Activated T-cell treated with anti-CD3 and anti-CD28 coated beads, Interleukin-2, amount 50 U/mL, for 4 hours (primary cell): ENCODE measurements around the gene SH3PXD2B. TPM values are rescaled to one million over a fixed set of nuclear protein-coding genes. Genes with fewer than 3 reads are reported as not detected.

Experiments
- ATAC-seq, 2 donors: fragments of 200-7000 bp; cut with Tn5 transposase; one replicate each; pipeline ENCODE4 v1.10.0; 2021
- DNase-seq: peaks from one replicate; pipeline ENCODE4 v3.0.0-alpha.2; 2020
- H3K27me3 Mint-ChIP-seq: one replicate; pipeline ENCODE4 v1.8.0; 2021; ENCODE audit warnings: low read depth, mixed read lengths
- H3K36me3 Mint-ChIP-seq: one replicate; pipeline ENCODE4 v1.8.0; 2022; ENCODE audit warnings: mixed read lengths; ENCODE audit not compliant: insufficient read depth
- H3K4me1 Mint-ChIP-seq: one replicate; pipeline ENCODE4 v1.8.0; 2021; ENCODE audit warnings: low read depth, mixed read lengths
- H3K4me3 Mint-ChIP-seq: one replicate; pipeline ENCODE4 v1.8.0; 2021; ENCODE audit warnings: mild to moderate bottlenecking, moderate library complexity, mixed read lengths
- H3K9me3 Mint-ChIP-seq: one replicate; pipeline ENCODE4 v1.8.0; 2021; ENCODE audit warnings: mixed read lengths
- total RNA-seq, 3 donors: library from RNA; stranded (reverse); gene quantifications; one replicate each; pipeline ENCODE4 v1.2.1, GENCODE V29; 2021

The SH3PXD2B gene
- total RNA-seq, 3 donors from 2014 or later: 0.21 to 0.96 (median 0.92) TPM

DNA sequence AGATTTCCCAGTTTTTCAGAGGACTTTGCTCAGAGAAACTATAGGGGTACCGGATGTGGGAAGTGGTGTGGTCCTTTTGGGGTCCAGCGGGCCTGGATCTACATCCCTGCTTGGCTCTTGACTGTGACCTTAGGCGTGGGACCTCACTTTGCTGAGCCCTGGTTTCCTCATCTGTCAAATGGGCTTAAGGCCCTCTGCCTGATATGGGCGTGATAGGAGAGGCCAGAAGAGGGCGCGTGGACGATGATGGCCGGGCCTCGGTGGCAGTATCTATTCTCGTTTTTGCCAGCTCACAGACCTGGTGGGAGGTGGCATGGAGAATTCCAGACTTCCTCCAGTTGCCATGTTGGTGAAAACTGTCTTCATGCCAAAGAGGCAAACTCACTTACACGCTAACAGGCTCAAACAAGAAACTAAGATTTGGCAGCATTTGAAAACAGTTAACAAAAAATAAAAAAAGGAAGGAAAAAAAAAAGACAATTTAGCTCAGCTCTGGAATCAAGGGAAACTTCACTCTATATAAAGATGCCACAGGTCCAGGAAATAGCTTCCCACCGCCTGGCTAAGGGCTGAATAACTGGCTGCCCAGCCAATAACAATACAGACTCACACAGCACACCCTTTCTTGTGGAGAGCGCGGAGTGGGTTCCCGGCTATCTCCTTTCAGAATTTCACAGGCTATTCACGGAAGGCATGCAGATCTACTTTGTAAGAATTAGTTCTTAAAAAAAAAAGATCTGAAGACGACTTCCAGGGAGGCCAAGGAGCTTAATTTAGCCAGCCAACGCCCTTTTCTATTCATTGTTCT, 1.7 kb downstream of the SH3PXD2B start:
- DNase-seq (no peak), ATAC-seq (no peak)
- no peaks in the 10 kb centered on the region for H3K36me3 Mint-ChIP-seq
- peaks cover 38% of the 10 kb centered on the region for H3K27me3 Mint-ChIP-seq
- no peaks in the 10 kb centered on the region for H3K9me3 Mint-ChIP-seq
- H3K4me1 Mint-ChIP-seq: peaks cover 18% of the 10 kb centered on the region
- peak overlapping the region; percentile 70 for H3K4me3 Mint-ChIP-seq

DNA sequence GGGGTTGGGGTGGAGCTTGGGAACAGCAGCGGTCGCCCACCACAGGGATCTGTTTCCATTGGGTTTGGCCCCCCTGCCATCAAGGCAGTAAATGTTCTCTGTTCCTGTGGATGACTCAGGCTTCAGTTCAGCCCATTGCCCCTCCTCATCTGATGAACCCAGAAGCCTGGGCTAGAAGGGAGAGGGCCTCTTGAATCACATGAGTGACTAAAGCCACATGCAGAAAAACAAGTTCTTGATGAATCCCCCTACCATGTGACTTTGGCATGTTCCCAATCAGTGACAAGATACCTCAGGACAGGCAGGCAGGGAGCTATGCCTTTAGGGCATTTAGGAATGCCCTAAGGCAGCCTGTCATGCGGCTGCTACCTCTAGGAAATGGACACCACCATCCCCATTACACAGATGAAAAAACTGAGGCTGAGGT, 2.5 kb downstream of the SH3PXD2B start:
- H3K9me3 Mint-ChIP-seq: no peaks in the 10 kb centered on the region
- peaks cover 38% of the 10 kb centered on the region for H3K27me3 Mint-ChIP-seq
- H3K4me3 Mint-ChIP-seq: no peak overlapping the region
- H3K36me3 Mint-ChIP-seq: no peaks in the 10 kb centered on the region
- peak; percentile 16 to 32 for ATAC-seq
- DNase-seq: no peak
- peaks cover 18% of the 10 kb centered on the region for H3K4me1 Mint-ChIP-seq

DNA sequence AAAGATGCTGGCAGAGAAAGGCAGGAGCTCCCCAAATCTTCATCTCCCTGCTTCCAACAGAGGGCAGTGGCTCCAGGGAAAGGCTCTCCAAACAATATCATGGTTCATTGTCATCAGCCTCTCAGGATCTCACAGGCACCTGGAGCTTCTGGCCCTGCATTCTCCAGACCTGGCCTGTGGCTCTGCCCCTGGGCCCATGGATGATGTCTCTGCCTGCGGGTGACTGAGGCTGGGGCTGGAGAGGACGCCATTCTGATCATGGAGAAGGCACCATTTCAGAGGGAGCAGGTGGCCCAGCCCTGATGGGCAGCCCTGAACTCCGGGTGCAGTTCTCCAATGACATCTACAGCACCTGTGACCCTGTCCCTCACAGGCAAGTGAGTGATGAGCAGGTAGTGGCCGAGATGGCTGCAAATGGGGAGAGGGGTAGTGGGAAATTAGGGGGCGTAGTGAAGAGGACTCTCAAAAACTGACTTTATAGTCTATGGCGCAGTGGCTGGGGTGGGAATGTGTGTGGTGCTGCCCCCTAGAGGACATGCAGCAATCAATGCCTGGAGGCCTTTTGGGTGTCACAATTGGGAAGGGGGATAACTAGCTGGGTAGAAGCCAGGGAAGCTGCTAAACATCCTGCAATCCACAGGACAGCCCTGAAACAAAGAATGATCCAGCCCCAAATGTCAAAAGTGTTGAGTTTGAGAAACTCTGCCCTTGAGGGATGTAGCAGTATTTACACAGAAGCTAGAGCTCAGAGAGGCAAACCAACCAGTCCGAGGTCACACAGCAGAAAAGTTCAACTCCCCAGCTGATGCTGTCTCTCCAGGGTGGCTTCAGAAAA, 3.2 kb downstream of the SH3PXD2B start:
- peak in 1 of 2 donors; percentile 38 for ATAC-seq
- H3K27me3 Mint-ChIP-seq: peaks cover 41% of the 10 kb centered on the region
- H3K4me1 Mint-ChIP-seq: peaks cover 18% of the 10 kb centered on the region

DNA sequence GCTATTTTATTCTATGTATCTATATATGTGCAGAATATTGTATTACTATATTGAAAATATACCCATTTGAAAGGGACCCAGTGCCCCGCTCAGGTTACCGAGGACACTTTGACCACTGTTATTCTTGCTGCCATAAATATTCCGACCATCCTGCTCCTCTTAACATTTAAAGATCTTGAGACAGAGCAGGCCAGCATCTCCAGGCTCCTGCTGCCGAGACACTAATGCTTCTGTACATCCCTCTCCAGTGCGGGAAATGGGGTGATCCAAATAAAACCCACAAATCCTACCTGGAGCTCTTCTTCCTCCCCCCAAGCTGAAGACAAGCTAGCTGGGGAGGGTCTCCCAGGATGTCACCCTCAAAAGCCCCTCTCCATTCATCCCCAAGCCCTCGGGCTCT, 3.9 kb downstream of the SH3PXD2B start:
- ATAC-seq (no peak), DNase-seq (no peak)
- H3K36me3 Mint-ChIP-seq: no peaks in the 10 kb centered on the region
- no peak overlapping the region for H3K4me3 Mint-ChIP-seq
- peaks cover 18% of the 10 kb centered on the region for H3K4me1 Mint-ChIP-seq
- H3K27me3 Mint-ChIP-seq: peaks cover 42% of the 10 kb centered on the region
- no peaks in the 10 kb centered on the region for H3K9me3 Mint-ChIP-seq

More for the DNA sequence above, 3.2 kb downstream of the SH3PXD2B start:
- H3K9me3 Mint-ChIP-seq: no peaks in the 10 kb centered on the region
- no peak overlapping the region for H3K4me3 Mint-ChIP-seq
- DNase-seq: no peak
- no peaks in the 10 kb centered on the region for H3K36me3 Mint-ChIP-seq

DNA sequence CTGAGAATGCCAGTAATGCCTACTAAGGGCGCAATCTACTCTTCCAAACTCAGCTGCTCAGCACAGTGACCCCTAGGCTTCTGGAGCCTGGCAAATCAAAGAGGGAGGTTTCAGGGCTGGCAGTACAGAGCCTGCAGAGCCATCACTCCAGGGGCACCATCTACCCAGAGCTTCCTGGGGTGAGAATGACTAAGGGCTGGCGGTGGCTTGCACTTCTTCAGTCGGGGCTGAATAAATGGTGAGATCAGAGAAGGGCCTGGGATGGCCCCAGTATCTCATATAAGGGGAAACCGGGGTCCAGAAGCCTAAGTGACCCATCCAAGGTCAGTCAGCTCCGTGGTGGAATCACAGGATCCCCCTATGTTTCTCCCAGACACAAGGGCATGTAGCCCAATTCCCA, 5.3 kb downstream of the SH3PXD2B start:
- Mint-ChIP-seq H3K4me1 (peaks cover 16% of the 10 kb centered on the region), H3K4me3 (no peak overlapping the region), H3K27me3 (peaks cover 45% of the 10 kb centered on the region), H3K36me3 (no peaks in the 10 kb centered on the region), H3K9me3 (no peaks in the 10 kb centered on the region)
- ATAC-seq (no peak), DNase-seq (no peak)

DNA sequence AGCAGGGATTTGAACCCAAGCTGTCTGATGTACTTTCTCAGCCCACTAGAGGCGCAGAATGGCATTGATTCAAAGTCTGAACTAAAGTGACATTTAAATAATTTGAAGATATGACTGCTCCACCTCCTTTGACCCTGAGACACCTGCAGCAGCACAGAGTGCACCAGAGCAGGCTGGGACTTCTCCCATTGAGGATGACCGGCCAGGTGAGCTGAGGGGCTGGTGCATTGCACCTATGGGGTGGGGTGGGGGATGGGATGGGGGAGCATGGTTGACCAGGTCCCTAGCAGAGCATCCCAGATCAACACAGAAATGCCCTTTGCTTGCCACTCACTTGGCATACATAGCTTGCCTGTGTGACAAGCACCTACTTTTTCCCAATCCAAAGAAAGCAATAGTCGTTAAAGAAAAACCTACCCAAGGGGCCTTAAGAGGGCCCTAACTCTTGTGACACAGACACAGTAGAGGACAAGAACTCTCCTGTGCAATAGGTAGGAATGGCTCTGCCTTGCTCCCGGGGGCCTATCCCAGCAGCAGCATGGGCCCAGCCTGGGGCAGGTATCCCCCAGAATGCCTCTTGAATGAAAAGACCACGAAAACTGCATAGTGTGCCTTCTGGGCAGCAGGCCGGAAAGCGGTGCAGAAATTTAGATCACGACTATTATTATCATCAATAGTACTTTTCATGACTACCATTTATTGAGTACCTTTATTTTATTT, 6.5 kb downstream of the SH3PXD2B start:
- Mint-ChIP-seq H3K27me3 (peaks cover 40% of the 10 kb centered on the region), H3K4me1 (peaks cover 15% of the 10 kb centered on the region), H3K9me3 (no peaks in the 10 kb centered on the region), H3K36me3 (no peaks in the 10 kb centered on the region), H3K4me3 (no peak overlapping the region)
- ATAC-seq (no peak), DNase-seq (no peak)

DNA sequence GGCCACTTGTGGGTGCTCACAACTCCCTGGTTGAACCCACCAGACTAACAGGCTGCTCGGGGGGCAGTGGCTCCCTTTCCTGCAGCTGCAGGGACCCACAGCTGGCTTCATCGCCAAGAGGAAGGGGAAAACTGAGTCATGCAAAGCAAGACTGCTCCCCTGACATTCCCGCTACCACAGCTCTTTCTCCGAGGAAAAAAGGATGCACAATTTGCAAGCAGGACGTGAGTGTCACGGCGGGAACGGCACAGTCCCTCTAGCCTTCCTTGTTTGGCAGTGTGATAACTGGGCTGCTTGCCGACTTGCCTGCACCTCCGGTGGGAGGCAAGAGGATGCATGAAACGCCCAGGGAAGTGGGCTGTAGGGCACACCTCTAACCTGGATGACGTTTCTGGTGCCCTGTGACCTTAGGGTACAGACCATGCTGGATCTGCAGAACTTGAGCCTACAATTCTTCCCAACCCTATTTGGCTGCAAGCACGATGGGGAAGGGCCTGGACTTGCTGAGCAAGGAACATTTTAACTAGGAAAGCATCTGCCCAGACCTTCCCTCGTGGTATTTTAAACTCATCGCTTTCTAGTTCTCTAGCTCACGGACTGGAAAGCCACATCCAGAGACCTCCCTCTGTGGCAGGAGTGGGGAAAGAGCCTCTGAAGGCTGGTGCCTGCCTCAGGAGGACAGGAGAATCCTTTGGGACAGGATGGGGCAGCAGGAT, 7.8 kb downstream of the SH3PXD2B start:
- H3K4me3 Mint-ChIP-seq: no peak overlapping the region
- no peaks in the 10 kb centered on the region for H3K9me3 Mint-ChIP-seq
- H3K27me3 Mint-ChIP-seq: peaks cover 32% of the 10 kb centered on the region
- H3K36me3 Mint-ChIP-seq: no peaks in the 10 kb centered on the region
- H3K4me1 Mint-ChIP-seq: peaks cover 15% of the 10 kb centered on the region
- ATAC-seq: no peak
- no peak for DNase-seq

DNA sequence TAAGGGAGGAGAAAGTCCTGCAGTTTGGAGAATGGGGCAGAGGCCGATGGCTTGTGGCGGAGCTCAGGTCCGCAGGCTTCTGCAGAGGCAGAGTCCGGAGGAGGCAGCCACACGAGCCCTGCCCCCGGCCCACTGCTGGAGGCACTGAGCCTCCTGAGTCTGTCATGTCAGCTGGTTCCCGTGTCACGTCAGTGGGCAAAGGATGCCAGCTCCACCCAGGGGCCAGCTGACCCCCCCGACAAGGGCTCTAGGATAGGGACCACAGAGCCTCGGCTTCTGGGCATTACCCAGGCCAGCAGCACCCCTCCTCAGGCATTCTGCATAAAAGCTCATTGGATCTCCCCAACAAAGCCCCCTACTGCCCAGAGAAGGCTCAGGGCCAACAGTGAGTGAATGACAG, 8.5 kb downstream of the SH3PXD2B start:
- Mint-ChIP-seq H3K4me3 (no peak overlapping the region), H3K36me3 (no peaks in the 10 kb centered on the region), H3K4me1 (peaks cover 11% of the 10 kb centered on the region), H3K9me3 (no peaks in the 10 kb centered on the region), H3K27me3 (peaks cover 26% of the 10 kb centered on the region)
- ATAC-seq (no peak), DNase-seq (no peak)

DNA sequence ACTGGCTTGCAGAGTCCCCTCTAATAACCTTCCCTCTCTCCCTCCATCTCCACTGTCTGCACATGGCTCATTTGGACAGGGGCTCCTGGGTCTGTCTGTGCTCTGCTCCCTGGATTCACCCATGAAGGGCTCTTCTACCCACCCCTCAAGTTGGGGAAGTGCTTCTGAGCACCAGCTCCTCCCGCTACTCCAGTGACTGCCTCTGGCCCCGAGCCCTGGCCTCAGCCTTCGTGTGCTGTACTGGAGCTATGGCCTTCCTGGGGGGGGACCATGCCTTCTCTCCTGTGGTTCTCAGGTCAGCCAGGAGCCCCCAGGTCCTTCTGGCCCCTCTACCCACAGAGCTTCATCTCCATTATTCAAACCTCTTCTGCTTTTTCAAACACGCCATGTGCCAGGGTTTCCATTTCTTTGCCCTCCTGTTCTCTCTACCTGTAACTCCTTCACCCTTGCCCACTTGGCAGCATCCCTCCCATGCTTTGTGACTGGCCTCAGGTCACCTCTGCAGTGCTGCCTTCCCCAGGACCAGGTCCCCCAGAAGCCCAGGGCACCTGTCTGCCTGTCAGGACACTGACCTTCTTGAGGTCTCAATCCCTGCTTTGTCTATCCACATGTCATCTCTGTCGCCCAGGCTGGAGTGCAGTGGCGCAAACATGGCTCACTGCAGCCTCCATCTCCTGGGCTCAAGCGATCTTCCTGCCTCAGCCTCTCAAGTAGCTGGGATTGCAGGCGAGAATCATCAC, 9.5 kb downstream of the SH3PXD2B start:
- DNase-seq (no peak), ATAC-seq (no peak)
- H3K27me3 Mint-ChIP-seq: peaks cover 21% of the 10 kb centered on the region
- no peak overlapping the region for H3K4me3 Mint-ChIP-seq
- peaks cover 11% of the 10 kb centered on the region for H3K4me1 Mint-ChIP-seq
- H3K36me3 Mint-ChIP-seq: no peaks in the 10 kb centered on the region
- H3K9me3 Mint-ChIP-seq: no peaks in the 10 kb centered on the region

DNA sequence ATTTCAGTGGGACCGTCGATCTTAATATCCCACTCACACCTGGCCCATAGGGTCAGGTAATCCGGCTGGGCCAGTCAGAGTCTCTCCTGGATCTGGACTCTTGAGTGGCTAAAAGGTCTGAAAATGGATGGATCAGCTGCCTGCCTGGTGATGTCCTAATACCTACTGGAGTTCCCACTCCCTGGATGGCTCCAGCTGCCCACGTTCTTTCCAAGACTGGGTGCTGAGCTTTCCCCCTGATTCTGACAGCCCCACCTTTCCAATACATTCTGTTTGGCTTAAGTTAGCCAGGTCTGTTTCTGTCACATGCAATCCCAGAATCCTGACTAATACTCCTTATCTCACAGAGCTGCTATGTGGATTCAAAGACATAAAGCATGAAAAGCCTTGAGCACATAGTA, 10.2 kb downstream of the SH3PXD2B start:
- DNase-seq: no peak
- H3K27me3 Mint-ChIP-seq: peaks cover 22% of the 10 kb centered on the region

DNA sequence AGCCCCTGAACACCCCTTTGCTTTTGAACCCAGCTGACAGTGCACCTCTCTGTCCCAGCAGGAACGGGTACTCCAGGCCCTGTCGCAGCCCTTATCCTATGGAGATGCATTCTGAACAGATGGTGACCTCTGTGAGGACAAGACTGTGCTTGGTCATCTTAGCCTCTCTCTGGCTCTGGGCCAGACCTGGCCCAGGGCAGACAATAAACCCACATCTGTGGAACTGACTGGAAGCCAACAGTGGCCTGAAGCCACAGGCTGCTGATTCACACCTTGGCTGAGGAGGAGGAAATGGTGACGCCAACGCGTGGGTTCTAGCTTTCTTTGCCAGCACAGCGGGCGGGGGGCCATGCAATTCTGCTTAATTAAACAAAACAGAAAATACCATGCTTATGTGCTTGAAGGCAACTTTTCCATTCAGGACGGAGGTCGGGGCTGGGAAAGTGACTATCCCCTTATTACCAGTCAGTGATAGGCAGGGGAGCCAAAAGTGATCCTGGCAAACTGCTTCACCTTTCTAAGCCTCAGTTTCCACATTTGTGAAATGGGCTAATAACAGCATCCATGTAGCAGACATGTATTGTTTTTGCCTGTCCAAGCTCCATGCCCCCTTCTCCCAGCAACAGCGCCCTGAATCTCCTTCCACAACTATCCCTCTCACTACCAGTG, 10.8 kb downstream of the SH3PXD2B start:
- Mint-ChIP-seq H3K9me3 (no peaks in the 10 kb centered on the region), H3K36me3 (no peaks in the 10 kb centered on the region), H3K4me3 (no peak overlapping the region), H3K27me3 (peaks cover 22% of the 10 kb centered on the region), H3K4me1 (peaks cover 11% of the 10 kb centered on the region)
- ATAC-seq: peak; percentile 71 to 76
- peak; percentile 17 for DNase-seq

More for the DNA sequence above, 10.2 kb downstream of the SH3PXD2B start:
- Mint-ChIP-seq H3K4me1 (peaks cover 11% of the 10 kb centered on the region), H3K4me3 (no peak overlapping the region), H3K36me3 (no peaks in the 10 kb centered on the region), H3K9me3 (no peaks in the 10 kb centered on the region)
- ATAC-seq: no peak

DNA sequence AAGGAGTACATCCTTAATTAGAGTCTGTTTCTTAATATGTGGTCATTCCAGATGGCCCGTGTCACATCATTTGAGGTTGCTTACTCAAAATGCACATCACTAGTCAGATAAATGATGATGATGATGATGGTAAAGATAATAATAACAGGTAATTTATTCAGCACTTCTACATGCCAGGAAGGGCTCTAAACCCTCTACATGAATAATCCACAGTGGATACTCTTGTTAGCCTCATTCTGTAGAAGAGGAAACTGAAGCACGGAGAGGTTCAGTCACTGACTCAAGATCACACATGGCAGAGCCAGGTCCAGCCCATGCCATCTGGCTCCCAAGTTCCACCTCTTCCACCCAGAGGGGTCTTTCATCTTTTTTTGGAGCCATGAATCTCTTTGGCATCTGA, 11.7 kb downstream of the SH3PXD2B start:
- ATAC-seq (no peak), DNase-seq (no peak)
- no peak overlapping the region for H3K4me3 Mint-ChIP-seq
- H3K9me3 Mint-ChIP-seq: no peaks in the 10 kb centered on the region
- no peaks in the 10 kb centered on the region for H3K36me3 Mint-ChIP-seq
- peaks cover 22% of the 10 kb centered on the region for H3K27me3 Mint-ChIP-seq
- peaks cover 11% of the 10 kb centered on the region for H3K4me1 Mint-ChIP-seq

DNA sequence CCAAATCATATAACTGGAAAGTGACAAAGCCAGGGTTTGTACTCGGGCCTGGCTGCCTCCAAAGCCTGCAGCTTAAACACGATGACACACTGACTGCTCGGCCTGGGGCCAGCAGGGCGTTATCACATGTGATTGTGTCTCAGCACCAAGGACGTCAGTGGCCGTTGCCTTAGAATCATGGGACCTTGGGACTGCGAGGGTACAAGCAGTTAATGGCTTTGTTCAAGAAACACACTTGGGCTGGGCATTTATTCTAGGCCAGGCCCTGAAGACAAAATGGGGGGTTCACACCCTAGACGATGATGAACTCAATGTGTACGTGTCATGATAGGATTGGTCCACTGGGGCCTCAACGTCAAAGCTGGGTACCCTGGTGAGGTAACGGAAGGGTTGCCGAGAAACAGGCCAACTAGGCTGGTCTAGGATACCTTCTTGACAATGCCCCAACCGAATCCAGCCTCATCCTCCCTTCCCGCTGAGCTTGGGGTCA, 13.0 kb downstream of the SH3PXD2B start:
- no peaks in the 10 kb centered on the region for H3K9me3 Mint-ChIP-seq
- peaks cover 11% of the 10 kb centered on the region for H3K4me1 Mint-ChIP-seq
- H3K4me3 Mint-ChIP-seq: no peak overlapping the region
- peaks cover 19% of the 10 kb centered on the region for H3K27me3 Mint-ChIP-seq
- DNase-seq (no peak), ATAC-seq (no peak)
- no peaks in the 10 kb centered on the region for H3K36me3 Mint-ChIP-seq
